Duodenal mucosa (tissue), 2 donors: ENCODE measurements around the gene SELENON.
A peak's percentile ranks its signal among the peaks of the same experiment; 100 is the strongest.

Source experiments
- H3K27ac ChIP-seq: one replicate; pipeline ENCODE4 v1.7.0; 2013; ENCODE audit warnings: low read depth, low read length
- H3K27me3 ChIP-seq, 2 donors: one replicate each; pipeline ENCODE4 v1.7.0; 2013; ENCODE audit warnings: low read length in 2 of 2, control low read depth in 1 of 2; ENCODE audit not compliant: insufficient read depth in 2 of 2, control insufficient read depth in 1 of 2
- H3K36me3 ChIP-seq, 2 donors: one replicate each; pipeline ENCODE4 v1.7.0; 2013; ENCODE audit warnings: low read length in 2 of 2, control low read depth in 1 of 2; ENCODE audit not compliant: insufficient read depth in 2 of 2, control insufficient read depth in 1 of 2
- H3K4me1 ChIP-seq, 2 donors: one replicate each; pipeline ENCODE4 v1.7.0; 2013; ENCODE audit warnings: low read length in 2 of 2, control low read depth in 1 of 2; ENCODE audit not compliant: insufficient read depth in 2 of 2, control insufficient read depth in 1 of 2
- H3K4me3 ChIP-seq, 2 donors: one replicate each; pipeline ENCODE4 v1.7.0; 2013; ENCODE audit warnings: low read length in 2 of 2, low read depth in 1 of 2
- H3K9ac ChIP-seq, 2 donors: one replicate each; pipeline ENCODE4 v1.7.0; 2013; ENCODE audit warnings: low read length in 2 of 2, low read depth in 1 of 2
- H3K9me3 ChIP-seq, 2 donors: one replicate each; pipeline ENCODE4 v1.7.0; 2013; ENCODE audit warnings: low read length in 2 of 2, control low read depth in 1 of 2; ENCODE audit not compliant: control insufficient read depth in 1 of 2

SELENON gene

DNA sequence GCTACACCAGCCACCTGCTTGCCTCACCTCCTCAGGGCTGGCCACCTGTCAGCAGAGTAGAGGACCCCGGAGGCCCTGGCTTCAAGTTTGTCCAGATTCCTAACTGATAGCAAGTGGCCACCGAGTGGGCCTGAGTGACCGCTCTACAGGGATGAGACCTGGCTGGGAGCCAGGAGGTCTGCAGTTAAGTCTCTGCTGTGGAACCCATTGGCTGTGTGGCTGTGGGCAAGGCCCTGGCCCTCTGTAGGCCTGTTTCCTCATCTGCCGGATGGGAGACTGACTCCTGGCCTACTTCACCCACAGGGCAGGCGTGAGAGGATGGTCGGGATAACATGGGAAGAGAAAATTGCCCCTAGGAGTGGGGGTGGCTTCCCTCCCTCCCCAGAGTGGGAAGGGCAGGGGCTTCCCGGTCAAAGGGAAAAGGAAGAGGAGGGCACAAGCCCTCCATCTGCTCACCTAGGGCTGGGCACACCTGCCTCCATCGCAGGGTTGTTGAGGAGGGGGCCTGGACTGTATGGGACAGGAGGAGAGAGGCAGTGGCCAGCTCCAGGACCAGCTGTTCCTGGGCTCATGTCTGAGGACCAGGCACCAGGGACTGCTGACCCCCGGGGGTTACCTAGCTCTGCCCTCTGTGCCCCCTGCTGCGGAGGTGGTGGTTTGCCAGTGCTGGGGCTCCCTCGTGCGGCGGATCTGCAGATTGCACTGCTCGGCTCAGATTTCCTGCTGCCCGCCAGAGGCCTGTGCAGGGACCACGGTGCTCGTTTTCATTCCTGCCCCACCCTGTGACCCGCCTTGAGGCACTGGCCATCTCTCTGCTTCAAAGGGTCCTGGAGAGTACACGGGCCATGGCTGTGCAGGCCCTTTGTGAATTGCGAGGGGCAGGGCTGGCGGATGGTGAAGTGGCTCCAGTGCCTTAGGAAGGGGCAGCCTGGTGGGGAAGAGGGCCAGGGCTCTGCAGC is 10.6 kb downstream of the SELENON start:
- H3K4me3 ChIP-seq = no peak overlapping the region
- H3K27ac ChIP-seq = no peak overlapping the region
- peaks cover 8 to 22% of the 10 kb centered on the region in 2 donors for H3K36me3 ChIP-seq
- no peaks in the 10 kb centered on the region for H3K9me3 ChIP-seq
- H3K27me3 ChIP-seq = no peaks in the 10 kb centered on the region
- no peak overlapping the region for H3K9ac ChIP-seq
- peaks cover 10 to 32% of the 10 kb centered on the region in 2 donors for H3K4me1 ChIP-seq

DNA sequence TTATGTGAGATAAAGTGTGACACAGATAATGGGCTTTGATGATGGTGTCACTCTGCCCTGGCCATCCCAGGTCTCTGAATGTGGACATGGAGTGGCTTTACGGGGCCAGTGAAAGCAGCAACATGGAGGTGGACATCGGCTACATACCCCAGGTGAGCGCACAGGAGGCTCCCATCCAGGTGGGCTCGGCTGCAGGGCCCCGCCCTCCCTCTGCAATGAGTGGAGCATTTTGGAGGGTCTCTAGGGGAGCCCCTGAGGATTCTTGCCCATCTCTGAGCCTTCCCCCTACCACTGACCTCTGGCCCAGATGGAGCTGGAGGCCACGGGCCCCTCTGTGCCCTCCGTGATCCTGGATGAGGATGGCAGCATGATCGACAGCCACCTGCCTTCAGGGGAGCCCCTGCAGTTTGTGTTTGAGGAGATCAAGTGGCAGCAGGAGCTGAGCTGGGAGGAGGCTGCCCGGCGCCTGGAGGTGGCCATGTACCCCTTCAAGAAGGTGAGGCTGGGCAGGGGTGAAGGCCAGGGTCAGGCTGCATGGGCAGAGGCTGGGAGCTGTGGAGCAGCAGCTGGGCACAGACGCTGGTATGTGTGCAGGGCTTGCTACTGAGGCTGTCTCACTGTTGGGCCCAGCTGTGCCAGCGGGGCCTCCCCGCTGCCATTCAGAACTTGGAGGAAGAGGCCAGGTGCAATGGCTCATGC is 11.5 kb downstream of the SELENON start:
- Histone ChIP-seq H3K4me3 (no peak overlapping the region), H3K36me3 (peaks cover 8 to 19% of the 10 kb centered on the region in 2 donors), H3K9ac (no peak overlapping the region), H3K9me3 (no peaks in the 10 kb centered on the region), H3K27me3 (no peaks in the 10 kb centered on the region), H3K4me1 (peaks cover 10 to 32% of the 10 kb centered on the region in 2 donors), H3K27ac (no peak overlapping the region)

DNA sequence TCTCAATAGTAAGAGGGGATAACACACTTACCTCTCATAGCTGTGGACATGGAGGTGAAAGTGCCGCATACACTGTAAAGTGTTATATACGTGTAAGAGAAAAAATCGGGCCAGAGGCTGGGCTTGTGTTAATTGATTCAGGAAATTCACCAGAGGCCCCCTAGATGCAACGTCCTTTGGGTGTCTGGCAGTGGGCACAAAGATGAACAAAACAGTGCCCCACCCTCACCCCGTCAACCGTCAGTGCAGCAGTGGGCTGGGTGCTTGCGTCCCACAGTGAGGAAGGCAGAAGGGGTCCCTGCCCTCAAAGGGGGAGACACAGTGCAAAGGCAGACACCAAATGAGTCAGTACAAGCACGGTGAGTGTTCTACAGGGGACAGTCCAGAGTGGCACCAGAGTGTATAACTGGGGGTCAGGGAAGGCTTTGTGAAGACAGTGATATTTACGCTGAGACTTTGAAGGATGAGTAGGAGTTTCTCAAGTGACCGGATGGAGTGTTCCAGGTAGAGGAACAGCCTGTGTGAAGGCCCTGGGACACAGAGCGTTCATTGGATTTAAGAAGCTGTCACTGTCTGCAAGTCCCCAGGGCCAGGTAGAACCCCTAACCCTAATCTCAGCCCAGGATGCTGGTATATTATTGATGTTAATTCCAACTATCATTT is 13.2 kb downstream of the SELENON start:
- Histone ChIP-seq H3K27ac (no peak overlapping the region), H3K4me3 (no peak overlapping the region), H3K36me3 (peaks cover 8 to 21% of the 10 kb centered on the region in 2 donors), H3K27me3 (no peaks in the 10 kb centered on the region), H3K9ac (no peak overlapping the region), H3K9me3 (no peaks in the 10 kb centered on the region), H3K4me1 (peaks cover 9 to 29% of the 10 kb centered on the region in 2 donors)

DNA sequence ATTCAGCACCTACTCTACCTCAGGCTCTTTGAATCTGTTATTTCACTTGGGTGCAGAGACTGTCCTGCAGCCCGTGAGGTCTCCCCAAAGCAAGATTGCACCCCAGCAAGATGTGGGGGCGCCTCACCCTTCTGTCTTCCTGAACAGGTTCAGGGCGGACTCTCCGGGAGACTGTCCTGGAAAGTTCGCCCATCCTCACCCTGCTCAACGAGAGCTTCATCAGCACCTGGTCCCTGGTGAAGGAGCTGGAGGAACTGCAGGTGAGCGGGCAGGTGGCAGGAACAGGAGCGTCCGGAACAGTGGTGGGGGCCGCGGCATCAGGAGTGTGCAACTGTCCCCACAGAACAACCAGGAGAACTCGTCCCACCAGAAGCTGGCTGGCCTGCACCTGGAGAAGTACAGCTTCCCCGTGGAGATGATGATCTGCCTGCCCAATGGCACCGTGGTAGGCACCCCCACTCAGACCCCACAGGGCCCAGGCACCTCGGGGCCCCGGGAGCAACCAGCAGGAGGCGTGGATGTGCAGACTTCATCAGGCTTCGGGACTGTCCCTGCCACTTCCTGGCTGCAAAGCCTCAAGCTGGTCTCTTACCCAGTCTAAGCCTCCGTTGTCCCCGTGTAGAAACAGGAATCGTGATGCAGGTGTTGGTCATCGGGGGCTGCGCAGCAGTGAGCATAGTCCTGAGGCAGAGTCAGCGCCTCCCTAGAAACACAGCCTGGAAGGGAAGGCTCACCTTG is 13.9 kb downstream of the SELENON start:
- peaks cover 7 to 21% of the 10 kb centered on the region in 2 donors for H3K36me3 ChIP-seq

DNA sequence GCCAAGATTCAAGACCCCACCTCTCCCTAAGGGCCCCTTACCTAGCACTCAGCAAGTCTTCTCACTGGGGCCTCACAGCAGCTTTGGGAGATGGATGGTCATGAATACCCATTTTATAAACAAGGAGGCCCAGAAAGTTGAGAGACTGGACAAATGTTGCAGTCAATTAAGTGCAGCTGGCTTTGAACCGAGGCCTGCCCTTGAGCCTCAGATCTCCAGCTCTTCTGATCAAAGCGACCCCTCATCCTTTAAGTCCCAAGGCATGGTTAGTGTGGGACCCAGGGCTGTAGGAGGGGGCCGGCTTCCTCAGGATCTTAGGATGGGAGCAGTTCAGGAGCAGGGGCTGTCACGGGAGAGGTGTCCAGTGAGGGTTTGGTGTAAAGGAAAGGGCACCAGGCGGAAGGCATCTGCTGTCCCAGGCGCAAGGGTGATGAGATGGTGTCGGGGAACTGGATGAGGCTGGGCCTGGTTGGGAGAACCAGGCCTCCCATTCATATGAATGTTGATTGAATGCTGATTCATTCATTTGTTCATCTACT is 14.6 kb downstream of the SELENON start:
- Histone ChIP-seq H3K27me3 (no peaks in the 10 kb centered on the region), H3K4me3 (no peak overlapping the region), H3K9ac (no peak overlapping the region), H3K36me3 (peaks cover under 1 to 21% of the 10 kb centered on the region in 2 donors), H3K9me3 (no peaks in the 10 kb centered on the region), H3K4me1 (peaks cover 20 to 34% of the 10 kb centered on the region in 2 donors), H3K27ac (no peak overlapping the region)

More for the DNA sequence above, 13.9 kb downstream of the SELENON start:
- H3K4me1 ChIP-seq = peaks cover 16 to 36% of the 10 kb centered on the region in 2 donors
- no peaks in the 10 kb centered on the region for H3K27me3 ChIP-seq
- no peak overlapping the region for H3K27ac ChIP-seq
- no peak overlapping the region for H3K4me3 ChIP-seq
- no peak overlapping the region for H3K9ac ChIP-seq
- no peaks in the 10 kb centered on the region for H3K9me3 ChIP-seq

GRCh38 chr1:25815208-25816111 is 15.5 kb downstream of the SELENON start:
- Histone ChIP-seq H3K9me3 (no peaks in the 10 kb centered on the region), H3K4me1 (peaks cover 20 to 29% of the 10 kb centered on the region in 2 donors), H3K27ac (no peak overlapping the region), H3K9ac (no peak overlapping the region), H3K4me3 (no peak overlapping the region), H3K36me3 (peaks cover 0 to 21% of the 10 kb centered on the region in 2 donors), H3K27me3 (no peaks in the 10 kb centered on the region)

DNA sequence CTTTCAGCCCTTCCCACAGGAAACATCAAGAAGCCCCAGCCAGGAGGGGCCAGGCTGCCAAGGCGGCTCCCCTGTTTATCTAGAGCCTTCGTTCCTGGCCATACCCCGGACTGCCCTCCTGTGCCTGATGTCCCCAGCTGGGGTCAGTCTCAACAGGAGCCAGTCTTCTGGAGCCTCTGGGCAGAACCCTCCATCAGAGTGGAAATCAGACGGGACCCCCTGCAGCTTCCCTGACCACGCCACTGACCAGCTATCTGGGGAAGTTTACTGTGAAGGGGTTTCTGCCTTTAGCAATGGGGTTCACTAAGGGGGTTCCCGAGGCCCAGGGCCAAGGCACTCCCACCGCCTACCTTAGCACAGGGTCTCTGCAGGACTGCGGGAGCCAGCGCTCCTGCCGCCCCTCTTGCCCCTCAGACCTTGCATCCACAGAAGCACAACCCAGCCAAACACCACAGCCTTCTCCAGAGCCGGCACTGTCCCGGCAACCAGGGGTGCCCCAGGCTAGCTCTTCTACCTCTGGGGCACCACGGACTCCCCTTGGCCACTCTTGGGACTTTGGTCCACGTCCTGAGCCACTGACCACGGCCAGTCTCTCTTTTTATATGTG is 16.2 kb downstream of the SELENON start:
- Histone ChIP-seq H3K27ac (no peak overlapping the region), H3K4me1 (peaks cover 25 to 29% of the 10 kb centered on the region in 2 donors), H3K9ac (no peak overlapping the region), H3K9me3 (no peaks in the 10 kb centered on the region), H3K27me3 (no peaks in the 10 kb centered on the region), H3K36me3 (peaks cover 0 to 20% of the 10 kb centered on the region in 2 donors), H3K4me3 (no peak overlapping the region)

- peaks cover 0 to 15% of the 10 kb centered on the region in 2 donors for H3K36me3 ChIP-seq
- peak overlapping the region; percentile 2 to 76 for H3K9ac ChIP-seq
- H3K4me1 ChIP-seq = peaks cover 33 to 38% of the 10 kb centered on the region in 2 donors
- H3K27ac ChIP-seq = peak overlapping the region; percentile 60
- H3K4me3 ChIP-seq = peak overlapping the region in 1 of 2 donors; percentile 93
- H3K9me3 ChIP-seq = no peaks in the 10 kb centered on the region
- H3K27me3 ChIP-seq = no peaks in the 10 kb centered on the region
Measured at GRCh38 chr1:25817840-25818501, 18.0 kb downstream of the SELENON start.
